Effector CD4-positive, alpha-beta T cell (primary cell): ENCODE measurements around the gene STX8.

Experiments
- DNase-seq: peaks from one replicate; pipeline ENCODE4 v3.0.0-alpha.2; 2020

STX8 gene

DNA sequence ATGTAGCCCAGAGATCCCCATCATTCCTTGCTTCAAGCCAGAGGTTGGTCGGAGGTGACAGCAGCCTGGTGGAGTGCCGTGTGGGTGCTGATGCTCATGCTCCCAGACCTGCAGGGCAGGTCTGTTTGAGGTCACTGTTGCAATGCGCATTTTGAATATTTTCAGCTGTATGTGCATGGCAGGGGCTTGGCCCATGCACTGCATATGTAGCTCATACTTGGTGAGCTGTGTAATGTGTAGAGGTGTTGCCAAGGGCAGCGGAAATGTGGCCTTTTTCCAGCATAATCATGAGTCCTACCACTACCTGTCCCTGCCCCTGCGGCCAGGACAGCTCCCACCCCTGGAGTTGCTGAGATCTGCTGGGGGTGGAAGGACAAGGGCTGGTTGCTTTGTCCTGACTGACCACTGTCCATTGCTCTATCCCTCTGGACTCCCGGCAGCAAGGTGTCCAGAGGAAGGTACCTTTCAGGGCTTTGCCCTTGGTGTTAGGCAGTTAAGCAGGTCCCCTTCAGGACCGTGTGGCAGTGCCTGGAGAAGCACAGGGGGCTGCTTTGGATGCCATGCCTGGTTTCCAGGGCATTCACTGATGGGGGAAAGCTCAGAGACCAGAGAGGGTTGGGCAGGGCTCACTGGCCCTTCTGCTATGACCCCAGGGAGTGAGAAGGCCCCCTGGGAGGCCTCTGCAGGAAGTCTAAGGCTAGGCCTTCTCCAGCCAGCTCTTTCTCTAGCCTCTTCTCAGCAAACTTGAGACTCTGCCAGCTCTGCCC, 339.2 kb downstream of the STX8 start:
- no peak for DNase-seq

DNA sequence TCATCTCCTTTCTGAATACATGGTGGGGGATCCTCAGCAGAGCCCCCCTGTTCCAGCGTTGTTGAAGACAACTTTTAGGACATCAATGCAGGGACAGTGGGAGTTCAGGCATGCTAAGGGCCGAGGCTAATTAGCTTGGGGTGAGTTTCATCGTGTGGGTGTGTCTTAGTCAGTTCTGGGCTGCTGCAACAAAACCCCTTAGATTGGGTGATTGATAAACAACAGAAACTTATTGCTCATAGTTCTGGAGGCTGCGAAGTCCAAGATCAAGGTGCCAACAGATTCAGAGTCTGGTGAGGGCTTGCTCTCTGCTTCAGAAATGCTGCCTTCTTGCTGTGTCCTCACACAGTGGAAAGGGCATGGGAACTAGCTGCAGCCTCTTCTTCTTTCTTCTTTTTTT, 340.3 kb downstream of the STX8 start:
- DNase-seq: no peak

DNA sequence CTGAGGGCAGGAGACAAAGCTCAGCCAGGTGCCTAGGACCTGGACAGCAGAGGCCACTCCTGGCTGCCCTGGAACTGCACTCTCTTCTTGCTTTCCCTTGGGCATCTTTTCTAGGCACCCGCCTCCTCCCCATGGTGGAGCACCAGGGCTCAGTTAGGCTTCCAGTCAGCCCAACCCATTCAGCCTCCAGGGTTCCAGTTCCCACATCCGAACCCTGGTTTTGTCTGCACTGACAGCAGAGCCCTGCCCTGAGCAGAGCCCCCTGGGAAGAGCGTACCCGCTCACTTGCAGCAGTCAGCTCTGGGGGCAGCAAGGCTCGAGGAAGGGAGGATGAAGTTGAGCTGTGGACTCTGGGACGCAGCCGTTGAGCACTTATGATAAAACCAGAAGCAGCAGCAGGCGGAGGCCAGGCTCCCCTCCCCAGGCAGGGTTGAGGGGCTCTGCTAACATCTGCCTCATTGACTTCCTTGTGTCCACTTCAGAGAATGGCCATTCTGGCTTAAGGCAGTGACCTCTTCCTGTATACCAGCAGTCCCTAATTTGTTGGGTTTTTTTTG, 341.2 kb downstream of the STX8 start:
- no peak for DNase-seq

DNA sequence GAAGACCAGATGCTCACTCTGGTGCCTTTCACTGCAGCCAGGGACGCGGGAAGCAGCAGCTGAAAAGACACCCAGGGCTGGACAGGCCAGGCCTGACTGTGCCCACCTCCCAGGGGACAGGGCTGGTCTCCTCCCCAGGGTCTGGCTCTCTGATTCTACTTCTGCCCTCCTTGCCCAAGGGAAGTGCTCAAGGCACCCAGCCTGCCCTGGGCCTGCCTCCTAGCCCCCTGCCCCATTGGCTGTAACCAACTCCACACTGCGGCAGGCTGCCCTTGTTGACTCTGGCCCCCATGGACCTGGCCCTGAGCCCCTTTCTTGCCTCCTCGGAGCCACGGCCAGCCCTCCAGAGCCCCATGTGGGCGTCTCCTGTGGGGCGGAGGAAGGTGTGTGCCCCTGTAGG, 341.9 kb downstream of the STX8 start:
- DNase-seq: no peak

DNA sequence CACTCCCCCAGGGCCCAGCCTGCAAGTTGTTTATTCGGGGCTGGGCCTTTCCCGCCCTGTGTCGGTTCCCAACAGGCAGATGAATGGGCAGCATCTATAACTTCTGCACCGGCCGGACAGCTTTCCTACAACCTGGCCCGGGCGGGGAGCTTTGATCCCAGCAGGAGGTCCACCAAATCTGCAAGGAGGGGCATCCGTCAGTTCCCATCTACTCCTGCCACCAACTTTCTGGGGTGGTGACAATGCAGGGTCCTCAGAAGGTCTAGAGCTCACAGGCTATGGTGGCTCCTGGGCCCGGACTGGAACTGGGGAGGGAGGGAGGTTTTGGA, 342.4 kb downstream of the STX8 start:
- no peak for DNase-seq

DNA sequence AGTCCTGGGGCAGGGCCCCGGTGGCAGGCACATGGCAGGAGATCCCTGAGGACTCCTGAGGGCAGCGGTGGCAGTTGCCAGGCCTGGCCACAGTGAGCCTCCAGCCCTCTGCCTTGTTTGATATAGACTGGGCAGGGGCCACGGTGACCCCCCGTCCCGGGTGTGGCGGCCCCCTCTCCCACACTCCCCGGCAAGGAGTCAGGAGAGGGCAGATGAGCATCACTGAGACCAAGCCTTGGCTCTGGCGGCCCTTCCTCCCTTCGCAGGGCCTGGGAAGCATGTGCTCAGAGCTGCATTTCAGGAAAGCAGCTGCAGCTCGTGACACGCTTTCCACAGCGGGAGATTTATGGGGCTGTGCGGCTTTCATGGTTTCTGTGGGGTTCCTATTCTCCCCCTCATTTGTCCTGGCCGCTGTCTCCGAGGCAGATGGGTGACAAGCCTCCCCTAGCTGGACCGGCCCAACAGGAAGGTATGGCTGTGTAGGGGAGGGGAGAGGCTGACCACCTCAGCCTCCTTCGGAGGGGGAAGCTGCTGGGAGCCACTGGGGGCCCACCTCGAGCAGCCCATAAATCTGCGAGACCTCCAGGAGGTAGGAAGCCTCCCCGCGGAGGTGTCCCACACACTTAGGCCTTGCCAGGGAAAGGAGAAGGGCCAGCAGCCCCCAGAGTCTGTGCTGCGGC, 342.9 kb downstream of the STX8 start:
- DNase-seq: no peak

DNA sequence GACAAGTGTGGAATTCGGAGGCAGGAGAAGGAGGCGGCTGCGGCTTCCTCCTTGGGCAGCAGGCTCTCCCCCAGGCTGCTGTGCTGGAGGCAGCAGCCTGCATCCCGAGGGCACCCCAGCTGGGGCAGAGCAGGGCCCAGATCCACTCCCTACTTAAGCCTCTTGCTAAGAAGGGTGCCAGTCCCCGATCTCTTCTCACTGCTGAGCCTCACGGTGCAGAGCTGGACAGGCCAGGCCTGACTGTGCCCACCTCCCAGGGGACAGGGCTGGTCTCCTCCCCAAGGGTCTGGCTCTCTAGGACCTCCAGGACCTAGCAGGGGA, 343.5 kb downstream of the STX8 start:
- no peak for DNase-seq

DNA sequence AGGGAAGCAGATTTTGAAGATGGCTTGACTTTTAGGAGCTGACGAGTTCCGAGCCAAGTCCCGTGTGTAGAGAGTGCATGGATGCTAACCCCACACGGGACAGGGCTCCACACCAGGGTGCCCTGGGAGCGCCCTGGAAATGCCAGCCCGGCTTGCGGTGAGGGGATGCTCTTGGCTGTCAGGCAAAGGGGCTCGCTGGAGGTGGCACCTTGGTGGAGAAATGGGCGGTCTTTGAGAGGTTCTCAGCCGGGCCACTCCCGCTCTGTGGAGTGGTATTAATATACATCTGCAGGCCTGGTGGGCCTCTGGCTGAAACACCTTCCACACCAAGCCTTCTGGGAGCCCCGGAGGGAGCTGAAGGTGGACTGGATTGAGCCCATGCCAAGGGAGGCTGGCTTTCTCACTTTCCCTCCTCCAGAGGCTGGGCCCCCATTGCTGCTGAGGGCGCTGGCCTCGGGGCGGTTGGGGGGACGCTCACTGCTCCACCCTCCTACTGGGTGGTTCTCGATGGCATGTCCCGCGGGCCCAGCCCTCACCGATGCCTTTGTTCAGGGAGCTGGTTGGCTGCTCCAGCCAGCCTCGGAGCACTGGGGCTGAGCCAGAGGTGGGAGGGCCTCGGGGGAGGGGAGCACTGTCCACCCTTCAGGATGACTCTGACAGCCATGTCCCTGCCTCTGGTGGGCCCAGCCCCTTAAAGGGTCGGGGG, 344.0 kb downstream of the STX8 start:
- DNase-seq: no peak

DNA sequence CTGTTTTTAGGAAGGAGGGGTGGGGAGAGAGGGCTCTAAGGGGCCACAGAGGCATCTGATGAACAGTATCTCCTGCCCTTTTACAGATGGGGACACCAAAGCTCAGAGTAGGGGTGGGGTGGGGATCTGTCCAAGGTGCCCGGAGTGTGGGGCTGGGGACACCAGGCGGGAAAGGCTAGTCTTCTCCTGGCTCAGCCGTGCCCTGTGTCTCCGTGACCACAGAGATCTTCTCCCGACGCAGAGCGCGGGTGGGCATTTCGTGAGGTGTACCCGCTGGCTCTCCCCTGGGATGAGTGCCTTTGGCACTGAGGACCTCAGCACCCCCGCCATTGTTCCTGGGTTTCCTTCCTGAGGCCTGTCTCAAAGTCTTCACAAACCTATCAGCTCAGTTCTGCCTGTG, 344.8 kb downstream of the STX8 start:
- DNase-seq: no peak

DNA sequence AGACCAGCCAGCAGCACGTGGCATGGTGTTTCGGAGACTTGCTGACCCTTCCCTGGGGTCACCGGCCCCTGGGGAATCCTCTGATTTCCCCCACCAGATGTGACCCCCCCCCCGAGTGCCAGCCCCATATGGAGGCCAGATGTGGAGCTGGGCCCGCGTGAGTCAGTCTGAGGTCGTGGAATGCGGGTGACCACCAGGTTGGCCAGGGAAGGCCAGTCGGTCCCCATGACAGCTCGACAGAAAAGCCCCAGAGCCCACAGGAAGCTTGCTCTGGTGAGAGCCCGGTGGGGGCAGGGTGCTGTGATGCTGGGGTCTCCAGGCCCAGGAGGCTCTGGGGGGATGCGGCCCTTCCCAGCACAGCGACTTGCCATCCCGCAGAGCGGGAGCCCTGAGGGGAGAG, 345.3 kb downstream of the STX8 start:
- no peak for DNase-seq

DNA sequence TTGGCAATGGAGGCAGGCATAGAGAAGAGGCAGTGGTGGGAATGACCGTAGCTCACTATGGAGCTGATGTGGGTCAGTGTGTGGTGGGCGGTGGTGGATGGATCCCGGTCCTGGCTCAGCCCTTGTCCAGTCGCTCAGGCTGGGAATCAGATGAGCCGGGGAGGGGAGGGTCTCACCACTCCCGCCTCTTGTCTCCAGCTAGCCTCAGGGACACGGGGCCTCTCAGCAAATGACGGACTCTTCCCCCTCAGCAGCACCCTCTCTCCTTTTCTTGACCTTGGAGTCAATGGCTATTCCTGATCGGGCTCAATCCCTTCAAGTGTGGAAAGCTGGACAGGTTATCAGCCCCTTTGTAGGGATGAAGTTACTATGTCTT, 345.8 kb downstream of the STX8 start:
- DNase-seq: no peak

DNA sequence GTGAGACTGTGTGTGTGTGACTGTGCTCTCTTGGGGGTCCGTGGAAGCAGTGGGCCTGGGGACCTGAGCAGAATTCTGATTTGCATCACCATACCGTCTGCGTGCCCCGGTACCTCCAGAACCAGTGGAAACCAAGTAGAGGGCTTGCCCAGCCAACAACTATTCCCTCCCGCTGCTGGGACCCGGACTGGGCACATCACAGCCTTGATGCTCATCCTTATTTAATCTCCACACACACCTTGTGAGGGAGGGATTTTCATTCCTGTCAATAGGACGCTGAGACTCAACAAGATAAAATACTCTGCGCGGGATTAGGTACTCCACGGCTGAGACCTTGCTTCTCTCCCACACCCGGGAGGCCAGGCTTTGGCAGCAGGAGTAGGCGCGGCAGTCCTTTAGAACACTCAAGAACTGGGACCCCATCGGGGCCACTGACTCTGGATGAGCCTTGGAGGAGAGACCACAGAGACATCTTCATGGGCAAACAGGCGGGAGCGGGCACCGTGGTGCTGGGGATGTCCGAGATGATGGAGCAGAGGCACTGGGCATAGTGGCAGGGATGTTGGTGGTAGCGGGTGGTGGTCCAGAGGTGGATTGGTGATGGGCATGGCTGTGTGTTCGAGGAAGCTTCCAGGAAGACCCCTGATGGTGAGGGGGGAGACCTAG, 346.3 kb downstream of the STX8 start:
- no peak for DNase-seq

DNA sequence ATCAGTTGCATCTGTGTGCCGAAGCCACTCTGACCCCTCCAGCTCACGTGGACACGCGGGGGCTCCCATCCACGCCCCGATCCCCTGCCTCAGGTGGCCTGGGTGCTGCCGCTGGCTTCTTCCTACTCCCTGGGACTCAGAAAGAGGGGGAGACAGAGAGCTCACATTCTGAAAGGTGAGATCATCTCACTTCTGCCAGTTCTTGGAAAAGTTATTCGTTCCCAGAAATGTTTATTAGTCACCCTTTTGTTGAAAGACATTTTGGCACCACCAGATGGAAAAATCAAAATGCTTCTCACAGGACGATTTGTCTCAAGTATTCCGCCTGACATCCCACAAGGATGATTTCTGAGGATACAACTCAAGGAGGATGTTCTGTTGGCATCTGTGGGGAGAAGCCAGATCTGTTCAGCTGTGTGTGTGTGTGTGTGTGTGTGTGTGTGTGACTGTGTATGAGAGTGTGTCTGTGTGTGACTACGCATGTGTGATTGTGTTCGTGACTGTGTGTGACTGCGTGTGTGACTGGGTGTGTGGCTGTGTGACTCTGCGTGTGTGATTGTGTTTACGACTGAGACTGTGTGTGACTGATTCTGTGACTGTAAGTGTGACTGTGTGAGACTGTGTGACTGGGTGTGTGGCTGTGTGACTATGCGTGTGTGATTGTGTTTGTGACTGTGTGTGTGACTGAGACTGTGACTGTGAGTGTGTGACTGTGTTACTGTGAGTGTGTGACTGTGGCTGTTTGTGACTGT, 347.0 kb downstream of the STX8 start:
- DNase-seq: no peak

DNA sequence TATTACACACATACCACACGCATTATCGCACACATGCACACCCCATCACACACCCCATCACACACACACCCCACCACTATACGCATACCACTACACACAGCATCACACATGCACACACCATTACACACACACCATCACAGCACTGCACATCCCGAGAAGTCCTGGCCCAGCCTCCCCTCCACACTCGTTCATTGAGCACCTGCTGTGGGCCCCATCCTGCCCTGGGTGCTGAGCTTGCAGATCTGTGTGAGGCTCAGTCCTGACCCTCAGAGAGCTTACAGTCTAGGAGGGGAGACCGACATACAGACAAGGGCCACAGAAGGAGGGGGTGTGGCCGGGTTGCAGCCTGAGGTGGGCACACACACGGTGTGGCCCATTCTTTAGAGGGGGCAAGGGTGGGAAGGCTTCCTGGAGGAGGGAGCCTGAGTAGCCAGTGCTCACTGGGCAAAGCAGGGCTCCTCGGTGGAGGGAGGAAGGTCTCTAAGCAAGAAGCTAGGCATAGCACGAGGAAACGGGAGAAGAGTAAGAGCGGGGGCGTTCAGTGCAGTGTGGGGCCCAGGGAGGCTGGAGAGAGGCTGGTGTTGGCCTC, 347.7 kb downstream of the STX8 start:
- no peak for DNase-seq

DNA sequence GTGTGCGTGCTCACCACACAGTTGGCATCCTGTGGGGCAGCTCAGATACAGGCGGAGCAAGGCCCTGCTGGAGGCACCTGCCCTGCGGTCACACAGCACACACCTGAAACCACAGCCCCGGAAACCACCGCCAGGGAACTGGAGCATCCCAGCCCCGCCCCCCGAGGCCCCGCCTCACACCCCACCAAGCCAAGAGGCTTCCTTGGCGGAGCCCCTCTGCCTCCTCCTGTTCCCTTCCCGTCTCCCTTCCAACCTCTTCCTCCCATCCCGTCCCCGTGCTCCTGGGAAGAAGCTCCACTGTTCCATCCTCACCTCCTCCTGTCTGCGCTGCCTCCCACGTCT, 348.9 kb downstream of the STX8 start:
- no peak for DNase-seq

DNA sequence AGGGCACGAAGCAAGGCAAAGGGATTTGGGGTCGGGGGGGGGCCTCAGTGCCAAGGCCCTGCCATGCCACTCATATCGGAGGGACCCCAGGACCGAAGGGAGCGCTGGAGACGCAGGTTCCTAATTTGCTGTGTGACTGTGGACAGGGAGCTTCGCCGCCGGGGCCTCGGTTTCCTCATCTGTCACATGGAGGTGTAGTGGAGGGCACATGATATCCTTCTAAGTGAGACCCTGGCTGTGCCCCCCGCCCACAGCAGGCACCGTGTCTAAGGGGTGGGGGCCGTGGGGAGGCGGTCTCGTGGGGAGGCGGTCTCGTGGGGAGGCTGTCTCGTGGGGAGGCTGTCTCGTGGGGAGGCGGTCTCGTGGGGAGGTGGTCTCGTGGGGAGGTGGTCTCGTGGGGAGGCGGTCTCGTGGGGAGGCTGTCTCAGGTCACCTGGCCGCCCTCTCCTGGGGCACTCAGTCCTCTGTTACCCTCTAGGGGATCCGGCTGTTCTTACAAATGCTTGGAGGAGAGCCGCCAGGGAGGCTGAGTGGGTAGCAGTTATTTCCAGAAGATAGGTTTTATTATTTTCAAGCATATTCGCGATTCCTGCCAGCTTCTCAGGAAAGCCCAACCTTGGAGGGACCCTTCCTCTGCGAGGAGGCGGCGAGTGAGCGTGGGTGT, 349.4 kb downstream of the STX8 start:
- no peak for DNase-seq

DNA sequence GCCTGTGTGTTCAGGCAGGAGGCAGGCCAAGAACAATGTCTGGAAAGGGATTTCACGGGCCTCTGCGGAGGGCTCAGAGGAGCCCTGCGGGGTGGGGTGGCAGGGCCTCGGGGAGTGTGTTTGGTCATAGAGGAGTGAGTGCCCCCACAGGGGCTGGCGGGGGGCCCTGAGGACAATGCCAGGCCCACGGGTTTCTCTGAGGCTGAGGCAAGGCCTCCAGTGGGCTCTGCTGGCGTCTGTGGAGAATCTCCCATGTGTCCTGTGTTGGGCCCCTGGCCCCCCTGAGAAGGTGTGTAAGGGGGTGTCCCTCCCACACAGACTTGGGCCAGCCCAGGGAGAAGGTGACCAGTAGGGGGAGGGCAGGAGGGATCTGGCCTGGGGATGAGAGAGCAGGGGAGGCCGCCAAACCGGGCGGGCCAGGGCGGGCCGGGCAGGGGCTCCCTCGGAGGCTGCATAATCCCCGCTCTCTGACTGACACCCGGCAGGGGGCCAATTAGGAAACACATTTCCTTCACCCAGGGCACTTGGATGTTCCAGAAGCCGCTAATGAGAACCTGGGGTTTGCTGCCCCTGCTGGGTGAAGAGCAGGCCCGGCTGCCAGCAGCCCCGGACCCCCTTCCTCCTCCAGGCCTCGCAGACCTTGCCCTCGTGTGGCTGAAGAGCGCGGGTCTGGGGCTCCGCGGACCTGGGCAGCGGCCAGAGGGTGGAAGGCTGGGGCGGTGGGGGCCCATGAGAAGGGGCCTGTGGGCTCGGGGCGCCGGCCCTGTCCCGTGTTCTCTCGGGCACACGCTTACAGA, 350.1 kb downstream of the STX8 start:
- DNase-seq: no peak

DNA sequence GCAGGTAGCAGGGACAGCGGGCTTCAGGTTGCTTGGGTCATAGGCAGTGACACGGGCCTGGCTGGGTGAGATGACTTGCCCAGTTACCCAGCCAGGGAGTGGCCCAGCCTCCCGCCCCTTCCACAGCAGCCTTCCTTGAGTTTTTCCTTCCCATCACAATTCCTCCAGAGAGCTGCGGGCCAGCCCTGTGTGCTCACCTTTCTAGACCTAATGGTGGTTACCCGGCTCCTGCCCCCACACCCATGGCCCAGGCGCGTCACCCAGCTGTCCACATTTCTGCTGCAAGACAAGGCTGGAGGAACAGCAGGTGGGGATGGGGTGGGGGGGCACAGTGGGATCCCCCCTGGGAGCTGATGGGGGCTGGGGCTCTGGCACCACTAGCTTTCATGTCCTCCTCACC, 351.1 kb downstream of the STX8 start:
- DNase-seq: no peak

DNA sequence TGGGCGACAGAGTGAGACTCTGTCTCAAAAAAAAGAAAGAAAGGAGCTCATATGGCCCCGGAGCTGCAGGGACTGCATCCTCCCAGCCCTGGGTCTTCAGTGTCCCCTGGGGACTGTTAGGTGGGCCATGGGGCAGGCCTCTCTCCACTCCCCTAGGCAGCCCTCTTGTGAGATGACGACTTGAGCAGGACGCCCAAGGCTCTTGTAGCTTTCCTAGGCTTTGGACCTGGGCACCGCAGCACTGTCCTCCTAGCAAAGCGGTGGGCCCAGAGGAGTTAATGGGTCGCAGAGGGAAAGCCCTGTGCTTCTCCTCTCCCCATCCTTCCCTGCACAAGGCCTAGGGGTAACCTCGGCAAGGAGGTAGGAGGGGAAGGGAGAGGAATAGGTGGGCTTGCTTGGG, 352.1 kb downstream of the STX8 start:
- no peak for DNase-seq

DNA sequence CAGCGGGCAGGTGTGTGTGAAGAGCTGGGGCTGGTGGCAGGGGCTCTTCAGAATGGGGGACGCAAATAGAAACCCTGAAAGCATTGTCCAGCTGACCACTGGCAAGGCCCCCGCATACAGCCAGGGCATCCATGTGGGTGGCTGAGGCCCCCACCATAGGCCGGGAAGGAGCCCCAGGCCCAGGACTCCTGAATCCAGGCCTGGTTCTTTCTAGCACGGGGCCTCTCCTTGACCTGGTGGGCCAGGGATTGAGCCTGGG, 353.8 kb downstream of the STX8 start:
- no peak for DNase-seq

DNA sequence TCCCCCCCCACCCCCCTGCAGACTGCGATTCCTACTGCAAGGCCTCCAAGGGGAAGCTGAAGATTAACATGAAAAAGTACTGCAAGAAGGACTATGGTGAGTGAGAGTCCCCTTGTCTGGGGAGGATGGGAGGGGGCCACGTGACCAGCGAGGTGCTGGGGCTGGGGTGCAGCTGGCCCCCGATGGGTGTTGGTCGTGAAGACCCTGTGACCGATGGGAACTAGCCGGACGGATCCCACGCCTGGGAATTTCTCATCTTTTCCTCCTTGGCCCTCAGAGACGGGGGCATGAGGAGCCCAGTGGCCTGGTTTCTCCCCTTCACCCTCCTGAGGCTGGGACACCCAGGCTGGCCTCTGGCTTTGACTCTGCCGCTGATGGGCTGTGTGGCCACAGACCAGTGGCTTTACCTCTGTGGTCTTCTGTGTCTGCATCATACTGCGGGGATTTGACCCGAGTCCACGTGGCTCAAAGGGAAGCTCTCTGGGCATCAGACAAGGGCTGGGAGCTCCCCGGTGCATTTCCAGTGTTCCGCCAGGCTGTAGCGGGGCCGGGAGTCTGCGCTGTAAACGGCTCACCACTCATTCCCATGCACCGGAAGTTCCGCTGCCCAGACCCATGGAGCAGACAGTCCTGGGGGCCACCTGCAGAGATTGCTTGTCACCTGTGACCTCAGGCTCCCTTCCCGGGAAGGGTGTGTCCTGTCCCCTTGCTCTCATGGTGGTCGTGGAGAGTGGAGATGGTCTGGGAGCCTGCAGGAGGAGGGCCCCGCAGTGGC, 354.3 kb downstream of the STX8 start:
- DNase-seq: no peak
